Sigmoid colon (tissue), 3 donors: ENCODE data around the gene GABRE.

Experiments
- CTCF ChIP-seq, 4 experiments: fragments of 450-650 bp in 3 of 4; fragments of 200-600 bp in 1 of 4; IDR thresholded peaks; one replicate each; pipeline ENCODE4 v1.5.1; 2016 to 2019; ENCODE audit warnings: antibody characterized with exemption in 4 of 4, mild to moderate bottlenecking in 3 of 4, moderate library complexity in 2 of 4
- POLR2A ChIP-seq, 2 donors: fragments of 450-650 bp; IDR thresholded peaks; one replicate each; pipeline ENCODE4 v1.6.1; 2016; ENCODE audit warnings: antibody characterized with exemption in 2 of 2, mild to moderate bottlenecking in 2 of 2, moderate library complexity in 2 of 2

DNA sequence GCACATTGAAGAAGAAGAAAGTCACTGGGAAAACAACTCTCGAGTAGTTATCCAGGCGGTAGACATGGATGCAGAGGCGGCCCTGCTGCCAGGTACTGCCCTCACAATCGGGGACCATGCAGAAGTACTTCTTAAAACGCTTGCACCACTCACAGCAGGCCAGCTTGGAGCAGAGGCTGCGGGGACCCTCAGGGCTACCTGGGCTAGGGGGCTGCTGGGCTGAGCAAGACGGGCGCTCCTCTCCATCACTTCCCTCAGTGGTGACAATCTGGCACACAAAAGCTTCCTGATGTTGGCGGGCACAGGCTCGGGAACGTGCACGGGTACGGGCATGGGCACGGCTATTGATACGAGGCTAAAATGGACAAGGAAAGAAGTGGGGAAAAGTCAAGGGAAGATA, 19.7 kb downstream of the GABRE start:
- TF ChIP-seq CTCF (IDR thresholded peaks at IDR 0.05) (no peak), POLR2A (IDR thresholded peaks at IDR 0.05) (no peak)
